ENCODE data around the gene RTL9.

The RTL9 gene

DNA sequence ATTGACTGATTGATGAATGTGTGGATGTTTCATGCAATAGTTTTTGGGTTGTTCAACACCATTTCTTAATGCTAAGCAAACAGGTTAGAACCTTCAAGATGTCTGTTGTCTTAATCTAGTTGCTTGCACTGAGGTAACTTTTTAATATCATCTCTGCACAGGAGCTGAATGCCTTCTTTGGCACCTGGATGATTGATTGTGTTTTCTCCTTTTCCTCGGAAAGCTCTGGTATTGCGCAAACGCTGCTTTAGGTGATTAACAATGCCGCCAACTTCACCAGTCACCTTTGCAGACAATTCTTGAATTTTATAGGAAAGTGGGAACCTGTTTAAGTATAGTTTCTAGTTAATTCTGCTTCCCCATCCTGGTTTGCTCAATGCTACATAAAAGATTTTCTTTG, 48.2 kb downstream of the RTL9 start:
- no peak for DNase-seq

DNA sequence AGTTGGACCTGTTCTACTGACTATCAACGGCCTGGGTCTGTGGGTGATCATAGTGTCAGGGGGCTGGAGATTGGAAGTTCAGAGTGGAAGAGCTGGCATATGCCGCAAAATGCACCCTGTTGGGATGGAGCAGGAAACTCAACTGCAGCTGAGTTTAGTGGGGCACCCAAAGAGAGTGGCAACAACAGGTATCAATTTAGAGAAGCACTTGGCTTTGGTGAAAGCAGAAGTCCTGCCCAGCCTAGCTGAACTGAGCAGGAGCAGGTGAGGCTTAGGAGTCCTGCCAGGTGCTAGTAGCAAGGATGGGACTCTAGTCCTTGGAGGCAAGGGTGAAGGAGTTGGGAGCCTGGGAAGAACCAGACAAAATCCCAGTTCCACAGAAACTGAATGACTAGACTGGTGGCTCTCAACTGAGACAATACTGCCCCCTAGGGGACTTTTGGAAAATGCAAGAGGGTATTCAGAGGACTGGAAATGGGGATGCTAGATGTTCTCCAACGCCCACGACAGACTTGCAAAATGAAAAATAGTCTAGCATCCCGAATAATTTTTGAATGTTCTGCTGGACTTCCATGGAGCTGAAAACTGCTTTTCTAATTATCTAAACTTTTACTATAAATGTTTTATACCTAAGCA, 49.4 kb downstream of the RTL9 start:
- DNase-seq: peak; percentile 66

Data from fibroblast of skin of scalp (primary cell).